ENCODE results near the gene GPR12. TPM values are rescaled to one million over a fixed set of nuclear protein-coding genes. Genes with fewer than 3 reads are reported as not detected.

GPR12 gene
- polyA plus RNA-seq, 1 donor from 2014 or later = 6.7 TPM

DNA sequence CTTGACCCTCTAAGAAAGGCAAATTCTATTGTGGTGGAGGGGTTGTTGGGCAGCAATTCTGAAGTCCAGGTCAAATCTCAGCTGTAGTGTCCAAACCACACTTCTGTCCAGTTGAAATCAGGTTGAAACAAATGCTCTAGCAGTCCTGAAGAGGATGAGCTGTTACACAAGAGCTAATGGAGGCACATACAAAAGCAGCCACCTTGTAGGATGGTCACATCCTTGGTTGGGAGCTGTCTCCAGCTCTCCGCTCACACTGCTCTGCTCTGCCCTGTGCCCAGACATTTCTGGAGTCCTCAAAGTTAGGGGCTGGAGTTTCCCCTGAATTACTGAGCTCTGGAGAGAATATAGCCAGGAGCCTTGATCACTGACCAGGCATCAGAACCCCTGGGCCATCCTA is 47.2 kb downstream of the GPR12 start:
- Histone ChIP-seq H3K9me2 (ENCODE audit: insufficient read depth, low read length) (no peaks in the 10 kb centered on the region), H3K79me2 (replicated peaks; ENCODE audit: insufficient read depth, low read length) (no peaks in the 10 kb centered on the region), H3K4me2 (ENCODE audit: low read length) (no peak overlapping the region), H3F3A (ENCODE audit: insufficient read depth, low read length, poor library complexity, severe bottlenecking) (no peaks in the 10 kb centered on the region), H4K20me1 (ENCODE audit: insufficient read depth) (no peaks in the 10 kb centered on the region), H3K4me3 (ENCODE audit: low read length) (no peak overlapping the region), H3K27ac (ENCODE audit: low read length) (no peak overlapping the region), H3K9me3 (ENCODE audit: low read length) (no peaks in the 10 kb centered on the region), H3K27me3 (ENCODE audit: insufficient read depth, low read depth, low read length) (no peaks in the 10 kb centered on the region), H3K36me3 (ENCODE audit: insufficient read depth, low read length) (no peaks in the 10 kb centered on the region), H2AFZ (ENCODE audit: low read depth, low read length) (no peak overlapping the region), H3K9ac (ENCODE audit: low read length) (no peak overlapping the region)
- no peak for TF ChIP-seq CTCF (IDR thresholded peaks at IDR 0.05; ENCODE audit: poor library complexity, severe bottlenecking)
- TF ChIP-seq RAD21 (conservative IDR thresholded peaks at IDR 0.05) = no peak
- no peak for TF ChIP-seq SMC3 (conservative IDR thresholded peaks at IDR 0.05; ENCODE audit: poor library complexity)
- TF ChIP-seq, protein P1, sequence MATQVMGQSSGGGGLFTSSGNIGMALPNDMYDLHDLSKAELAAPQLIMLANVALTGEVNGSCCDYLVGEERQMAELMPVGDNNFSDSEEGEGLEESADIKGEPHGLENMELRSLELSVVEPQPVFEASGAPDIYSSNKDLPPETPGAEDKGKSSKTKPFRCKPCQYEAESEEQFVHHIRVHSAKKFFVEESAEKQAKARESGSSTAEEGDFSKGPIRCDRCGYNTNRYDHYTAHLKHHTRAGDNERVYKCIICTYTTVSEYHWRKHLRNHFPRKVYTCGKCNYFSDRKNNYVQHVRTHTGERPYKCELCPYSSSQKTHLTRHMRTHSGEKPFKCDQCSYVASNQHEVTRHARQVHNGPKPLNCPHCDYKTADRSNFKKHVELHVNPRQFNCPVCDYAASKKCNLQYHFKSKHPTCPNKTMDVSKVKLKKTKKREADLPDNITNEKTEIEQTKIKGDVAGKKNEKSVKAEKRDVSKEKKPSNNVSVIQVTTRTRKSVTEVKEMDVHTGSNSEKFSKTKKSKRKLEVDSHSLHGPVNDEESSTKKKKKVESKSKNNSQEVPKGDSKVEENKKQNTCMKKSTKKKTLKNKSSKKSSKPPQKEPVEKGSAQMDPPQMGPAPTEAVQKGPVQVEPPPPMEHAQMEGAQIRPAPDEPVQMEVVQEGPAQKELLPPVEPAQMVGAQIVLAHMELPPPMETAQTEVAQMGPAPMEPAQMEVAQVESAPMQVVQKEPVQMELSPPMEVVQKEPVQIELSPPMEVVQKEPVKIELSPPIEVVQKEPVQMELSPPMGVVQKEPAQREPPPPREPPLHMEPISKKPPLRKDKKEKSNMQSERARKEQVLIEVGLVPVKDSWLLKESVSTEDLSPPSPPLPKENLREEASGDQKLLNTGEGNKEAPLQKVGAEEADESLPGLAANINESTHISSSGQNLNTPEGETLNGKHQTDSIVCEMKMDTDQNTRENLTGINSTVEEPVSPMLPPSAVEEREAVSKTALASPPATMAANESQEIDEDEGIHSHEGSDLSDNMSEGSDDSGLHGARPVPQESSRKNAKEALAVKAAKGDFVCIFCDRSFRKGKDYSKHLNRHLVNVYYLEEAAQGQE (IDR thresholded peaks at IDR 0.05; ENCODE audit: borderline replicate concordance) = no peak
- no peak for TF ChIP-seq TAF1 (IDR thresholded peaks at IDR 0.05; ENCODE audit: low read depth)
- TF ChIP-seq EP300 (conservative IDR thresholded peaks at IDR 0.05; ENCODE audit: poor library complexity, severe bottlenecking) = no peak
- TF ChIP-seq MXI1 (conservative IDR thresholded peaks at IDR 0.05; ENCODE audit: poor library complexity, severe bottlenecking) = no peak
- TF ChIP-seq POLR2AphosphoS5 (IDR thresholded peaks at IDR 0.05) = no peak
- no peak for TF ChIP-seq EZH2 (IDR thresholded peaks at IDR 0.05; ENCODE audit: borderline replicate concordance, insufficient read depth, low read length, poor library complexity, severe bottlenecking)

GRCh38 chr13:26711211-26711610 is 49.4 kb downstream of the GPR12 start:
- no peaks in the 10 kb centered on the region for H3K36me3 ChIP-seq (ENCODE audit: insufficient read depth, low read length)
- TF ChIP-seq, protein P1 (IDR thresholded peaks at IDR 0.05; ENCODE audit: borderline replicate concordance) = no peak
- TF ChIP-seq POLR2AphosphoS5 (IDR thresholded peaks at IDR 0.05) (no peak), RAD21 (conservative IDR thresholded peaks at IDR 0.05) (no peak), SMC3 (conservative IDR thresholded peaks at IDR 0.05; ENCODE audit: poor library complexity) (no peak), EZH2 (IDR thresholded peaks at IDR 0.05; ENCODE audit: borderline replicate concordance, insufficient read depth, low read length, poor library complexity, severe bottlenecking) (no peak), TAF1 (IDR thresholded peaks at IDR 0.05; ENCODE audit: low read depth) (no peak), MXI1 (conservative IDR thresholded peaks at IDR 0.05; ENCODE audit: poor library complexity, severe bottlenecking) (no peak), EP300 (conservative IDR thresholded peaks at IDR 0.05; ENCODE audit: poor library complexity, severe bottlenecking) (no peak)
- H3K4me2 ChIP-seq (ENCODE audit: low read length) = no peak overlapping the region
- no peaks in the 10 kb centered on the region for H3F3A ChIP-seq (ENCODE audit: insufficient read depth, low read length, poor library complexity, severe bottlenecking)
- no peak overlapping the region for H3K9ac ChIP-seq (ENCODE audit: low read length)
- H3K4me3 ChIP-seq (ENCODE audit: low read length) = no peak overlapping the region
- no peak overlapping the region for H3K27ac ChIP-seq (ENCODE audit: low read length)
- H2AFZ ChIP-seq (ENCODE audit: low read depth, low read length) = no peak overlapping the region
- H3K27me3 ChIP-seq (ENCODE audit: insufficient read depth, low read depth, low read length) = no peaks in the 10 kb centered on the region
- H3K9me3 ChIP-seq (ENCODE audit: low read length) = no peaks in the 10 kb centered on the region
- H3K9me2 ChIP-seq (ENCODE audit: insufficient read depth, low read length) = no peaks in the 10 kb centered on the region
- H4K20me1 ChIP-seq (ENCODE audit: insufficient read depth) = no peaks in the 10 kb centered on the region
- H3K79me2 ChIP-seq (replicated peaks; ENCODE audit: insufficient read depth, low read length) = no peaks in the 10 kb centered on the region
